Fibroblast of lung (primary cell): Measurements from ENCODE around the gene CUBN. TPM values are rescaled to one million over a fixed set of nuclear protein-coding genes. Genes with fewer than 3 reads are reported as not detected.

Source experiments
- DNase-seq, 2 donors: peaks; one replicate each; pipeline versions ENCODE4 v3.0.0 to v3.0.0-alpha.2; 2010; ENCODE audit warnings: low read depth in 2 of 2
- H2AFZ ChIP-seq: 2 replicates; pipeline ENCODE4 v1.5.1; 2012; ENCODE audit warnings: low read length, control low read depth, inconsistent platforms
- H3K27ac ChIP-seq: 2 replicates; pipeline ENCODE4 v1.5.1; 2011; ENCODE audit warnings: low read length, control low read depth; ENCODE audit not compliant: insufficient read depth
- H3K27me3 ChIP-seq: 2 replicates; pipeline ENCODE4 v1.5.1; 2011; ENCODE audit warnings: mild to moderate bottlenecking, low read length; ENCODE audit not compliant: control insufficient read depth, insufficient read depth
- H3K36me3 ChIP-seq: 2 replicates; pipeline ENCODE4 v1.5.1; 2011; ENCODE audit warnings: low read length; ENCODE audit not compliant: control insufficient read depth, insufficient read depth
- H3K4me1 ChIP-seq: 2 replicates; pipeline ENCODE4 v1.5.1; 2011; ENCODE audit warnings: low read length; ENCODE audit not compliant: control insufficient read depth, insufficient read depth; ENCODE audit errors: extremely low read depth
- H3K4me2 ChIP-seq: 2 replicates; pipeline ENCODE4 v1.5.1; 2011; ENCODE audit warnings: low read length, control low read depth; ENCODE audit not compliant: insufficient read depth; ENCODE audit errors: extremely low read depth
- H3K4me3 ChIP-seq, 4 experiments: fragments of 200-600 bp in 1 of 4; sonication (generic) in 1 of 4; replicated peaks in 1 of 4; 2 replicates each; pipeline ENCODE4 v1.5.1; 2011 to 2016; ENCODE audit warnings: low read length in 4 of 4, low read depth in 3 of 4, mild to moderate bottlenecking in 3 of 4, control low read depth in 2 of 4, inconsistent platforms in 1 of 4, mixed read lengths in 1 of 4; ENCODE audit not compliant: insufficient read depth in 1 of 4; ENCODE audit errors: control extremely low read depth in 1 of 4
- H3K79me2 ChIP-seq: 2 replicates; pipeline ENCODE4 v1.5.1; 2012; ENCODE audit warnings: mild to moderate bottlenecking, low read length, inconsistent platforms; ENCODE audit not compliant: control insufficient read depth, insufficient read depth
- H3K9ac ChIP-seq: 2 replicates; pipeline ENCODE4 v1.5.1; 2011; ENCODE audit warnings: mild to moderate bottlenecking, low read length, control low read depth; ENCODE audit not compliant: insufficient read depth
- H3K9me3 ChIP-seq: 2 replicates; pipeline ENCODE4 v1.5.1; 2012; ENCODE audit warnings: low read depth, low read length; ENCODE audit not compliant: control insufficient read depth, insufficient read depth
- H4K20me1 ChIP-seq: 2 replicates; pipeline ENCODE4 v1.5.1; 2011; ENCODE audit warnings: low read length; ENCODE audit not compliant: control insufficient read depth, insufficient read depth; ENCODE audit errors: extremely low read depth
- EZH2 ChIP-seq: IDR thresholded peaks from 2 replicates; pipeline ENCODE4 v1.5.1; 2012; ENCODE audit warnings: low read length, control low read depth, mild to moderate bottlenecking; ENCODE audit errors: missing control alignments
- polyA plus RNA-seq, 2 donors: library from polyadenylated mRNA; depleted of rRNA in 1 of 2; stranded (reverse) in 1 of 2; unstranded in 1 of 2; fragments of >200 nt; gene quantifications; 2 replicates each; pipeline ENCODE4 v1.2.1, GENCODE V29; 2011 to 2012; ENCODE audit warnings: missing spikeins in 1 of 2
- total RNA-seq: library from RNA; depleted of rRNA; stranded (reverse); fragments of >200 nt; gene quantifications from 2 replicates; pipeline ENCODE4 v1.2.1, GENCODE V29; 2014
- TF ChIP-seq, protein P1 (sequence below), 2 donors: IDR thresholded peaks in 1 of 2; conservative IDR thresholded peaks in 1 of 2; 1 replicate in 1 of 2; 2 replicates in 1 of 2; pipeline ENCODE4 v1.5.1; 2011 to 2012; ENCODE audit warnings: low read length in 2 of 2, control low read depth in 1 of 2, inconsistent platforms in 1 of 2, low read depth in 1 of 2, mild to moderate bottlenecking in 1 of 2

Gene CUBN
- total and polyA plus RNA-seq, 2 donors (not counting 1 experiment from before 2014, with no cell fraction given), result 1.3 to 1.5 TPM

DNA sequence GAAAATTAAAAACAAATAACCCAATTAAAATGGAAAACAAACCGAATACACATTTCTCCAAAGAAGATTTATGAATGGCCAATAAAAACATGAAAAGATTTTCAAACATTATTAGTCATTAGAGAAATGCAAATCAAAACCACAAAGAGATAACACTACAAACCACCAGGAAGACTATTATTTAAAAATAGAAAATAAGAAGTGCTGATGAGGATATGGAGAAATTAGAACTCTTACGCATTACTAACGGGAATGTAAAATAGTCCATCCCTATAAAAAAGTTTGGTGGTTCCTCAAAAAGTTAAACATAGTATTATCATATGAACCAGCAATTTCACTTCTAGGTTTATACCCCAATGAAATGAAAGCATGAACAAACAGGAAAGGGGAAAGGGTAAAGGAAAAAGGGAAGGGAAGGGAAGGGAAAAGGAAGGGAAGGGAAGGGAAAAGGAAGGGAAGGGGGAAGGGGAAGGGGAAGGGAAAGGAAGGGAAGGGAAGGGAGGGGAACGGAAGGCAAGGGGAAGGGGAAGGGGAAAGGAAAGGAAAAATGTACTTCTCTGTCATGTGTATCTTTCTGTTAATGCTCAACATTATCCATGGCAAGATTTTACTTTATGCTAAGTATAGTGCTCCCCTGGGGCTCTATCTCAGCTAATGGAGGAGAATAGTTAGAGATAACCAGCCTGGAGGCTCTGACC lies 187.1 kb downstream of the CUBN start:
- Histone ChIP-seq H3K79me2 (no peaks in the 10 kb centered on the region), H3K27me3 (no peaks in the 10 kb centered on the region), H2AFZ (no peak overlapping the region), H3K4me3 (no peak overlapping the region), H3K9ac (no peak overlapping the region), H3K36me3 (no peaks in the 10 kb centered on the region), H3K27ac (no peak overlapping the region), H3K9me3 (no peaks in the 10 kb centered on the region), H3K4me1 (peaks cover 12% of the 10 kb centered on the region), H3K4me2 (peak overlapping the region; percentile 2), H4K20me1 (no peaks in the 10 kb centered on the region)
- DNase-seq, result peak in 1 of 2 donors; percentile 56
- TF ChIP-seq, protein P1, sequence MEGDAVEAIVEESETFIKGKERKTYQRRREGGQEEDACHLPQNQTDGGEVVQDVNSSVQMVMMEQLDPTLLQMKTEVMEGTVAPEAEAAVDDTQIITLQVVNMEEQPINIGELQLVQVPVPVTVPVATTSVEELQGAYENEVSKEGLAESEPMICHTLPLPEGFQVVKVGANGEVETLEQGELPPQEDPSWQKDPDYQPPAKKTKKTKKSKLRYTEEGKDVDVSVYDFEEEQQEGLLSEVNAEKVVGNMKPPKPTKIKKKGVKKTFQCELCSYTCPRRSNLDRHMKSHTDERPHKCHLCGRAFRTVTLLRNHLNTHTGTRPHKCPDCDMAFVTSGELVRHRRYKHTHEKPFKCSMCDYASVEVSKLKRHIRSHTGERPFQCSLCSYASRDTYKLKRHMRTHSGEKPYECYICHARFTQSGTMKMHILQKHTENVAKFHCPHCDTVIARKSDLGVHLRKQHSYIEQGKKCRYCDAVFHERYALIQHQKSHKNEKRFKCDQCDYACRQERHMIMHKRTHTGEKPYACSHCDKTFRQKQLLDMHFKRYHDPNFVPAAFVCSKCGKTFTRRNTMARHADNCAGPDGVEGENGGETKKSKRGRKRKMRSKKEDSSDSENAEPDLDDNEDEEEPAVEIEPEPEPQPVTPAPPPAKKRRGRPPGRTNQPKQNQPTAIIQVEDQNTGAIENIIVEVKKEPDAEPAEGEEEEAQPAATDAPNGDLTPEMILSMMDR (conservative IDR thresholded peaks at IDR 0.05 in 1 of 2, IDR thresholded peaks at IDR 0.05 in 1 of 2; ENCODE audit: low read depth in 1 of 2, low read length in 2 of 2), result no peak
- no peak for TF ChIP-seq EZH2

DNA sequence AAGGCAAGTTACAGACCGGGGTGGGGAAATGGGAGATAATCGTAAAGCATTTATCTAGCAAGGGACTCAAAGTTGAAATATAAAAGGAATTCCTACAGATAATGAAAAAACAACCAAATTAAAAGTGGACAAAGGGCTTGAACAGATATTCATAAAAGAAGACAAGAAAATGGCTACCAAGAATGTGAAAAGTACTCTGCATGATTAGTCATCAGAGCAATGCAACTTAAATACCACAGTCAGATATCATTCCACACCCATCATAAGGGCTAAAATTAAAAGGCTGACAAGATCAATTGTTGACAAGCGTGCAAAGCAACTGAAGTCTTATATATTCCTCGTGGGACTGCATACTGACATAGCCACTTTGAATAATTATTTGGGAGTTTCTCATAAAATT lies 187.7 kb downstream of the CUBN start:
- H3K9ac ChIP-seq, result no peak overlapping the region
- H3K27me3 ChIP-seq, result no peaks in the 10 kb centered on the region
- no peaks in the 10 kb centered on the region for H4K20me1 ChIP-seq
- no peaks in the 10 kb centered on the region for H3K79me2 ChIP-seq
- no peaks in the 10 kb centered on the region for H3K36me3 ChIP-seq
- H3K4me2 ChIP-seq, result no peak overlapping the region
- H3K9me3 ChIP-seq, result no peaks in the 10 kb centered on the region
- peak; percentile 9 to 66 for DNase-seq
- no peak for TF ChIP-seq EZH2
- TF ChIP-seq, protein P1 (conservative IDR thresholded peaks at IDR 0.05 in 1 of 2, IDR thresholded peaks at IDR 0.05 in 1 of 2; ENCODE audit: low read depth in 1 of 2, low read length in 2 of 2), result no peak
- no peak overlapping the region for H3K27ac ChIP-seq
- no peak overlapping the region for H3K4me3 ChIP-seq
- peaks cover 12% of the 10 kb centered on the region for H3K4me1 ChIP-seq
- no peak overlapping the region for H2AFZ ChIP-seq

DNA sequence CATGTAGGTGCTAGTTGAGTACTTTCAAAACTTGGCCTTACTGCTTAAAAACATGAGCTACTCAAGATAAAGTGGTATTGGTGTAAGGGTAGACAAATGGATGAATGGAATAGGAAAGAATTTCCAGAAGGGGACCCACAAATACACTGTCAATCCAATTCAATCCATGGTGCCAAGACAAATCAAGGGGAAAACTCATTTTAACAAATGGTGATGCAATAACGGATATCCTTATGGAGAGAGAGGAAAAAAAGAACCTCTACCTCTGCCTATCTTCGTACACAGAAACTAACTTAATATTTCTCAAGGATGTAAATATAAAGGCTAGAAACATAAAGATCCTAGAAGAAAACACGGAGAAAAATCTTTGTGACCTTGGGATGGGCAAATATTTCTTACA lies 188.5 kb downstream of the CUBN start:
- H3K27me3 ChIP-seq, result no peaks in the 10 kb centered on the region
- no peaks in the 10 kb centered on the region for H4K20me1 ChIP-seq
- H3K4me2 ChIP-seq, result no peak overlapping the region
- H3K4me1 ChIP-seq, result peaks cover 12% of the 10 kb centered on the region
- H3K27ac ChIP-seq, result no peak overlapping the region
- H3K4me3 ChIP-seq, result no peak overlapping the region
- H3K36me3 ChIP-seq, result no peaks in the 10 kb centered on the region
- no peak for TF ChIP-seq EZH2
- TF ChIP-seq, protein P1 (conservative IDR thresholded peaks at IDR 0.05 in 1 of 2, IDR thresholded peaks at IDR 0.05 in 1 of 2; ENCODE audit: low read depth in 1 of 2, low read length in 2 of 2), result no peak
- DNase-seq, result no peak
- no peak overlapping the region for H2AFZ ChIP-seq
- H3K79me2 ChIP-seq, result no peaks in the 10 kb centered on the region
- H3K9me3 ChIP-seq, result no peaks in the 10 kb centered on the region
- H3K9ac ChIP-seq, result no peak overlapping the region
